NT2/D1 (cell line): Measurements from ENCODE around the gene MUC2.

Experiments
- YY1 ChIP-seq: IDR thresholded peaks from 2 replicates; pipeline ENCODE4 v1.6.1; 2011; ENCODE audit not compliant: insufficient read length, insufficient read depth
- ZNF274 ChIP-seq: IDR thresholded peaks from 2 replicates; pipeline ENCODE4 v1.6.1; 2011; ENCODE audit warnings: mild to moderate bottlenecking, low read depth, low read length

- no peak for TF ChIP-seq YY1
- no peak for TF ChIP-seq ZNF274
Measured at GRCh38 chr11:1113405-1114201, 38.9 kb downstream of the MUC2 start.
